Left lung (tissue), 10 donors: ENCODE measurements around the gene MPZ. TPM values are rescaled to one million over a fixed set of nuclear protein-coding genes. Genes with fewer than 3 reads are reported as not detected.
"Not testable (repeated sequence)": the region's sequence is repeated elsewhere in the genome, so short reads cannot be mapped to it uniquely, and the experiment has no call there.

Experiments used
- ATAC-seq: fragments of 200-7000 bp; cut with Tn5 transposase; one replicate; pipeline ENCODE4 v1.9.1; 2020; ENCODE audit warnings: moderate library complexity
- DNase-seq, 4 donors: peaks; one replicate each; pipeline ENCODE4 v3.0.0-alpha.2; 2013 to 2020
- H3K27ac ChIP-seq, 2 donors: fragments of 200-600 bp; sonication (generic) in 1 of 2; one replicate each; pipeline versions ENCODE4 v1.5.0 to v1.8.0; 2020 to 2021
- H3K27me3 ChIP-seq, 2 donors: fragments of 200-600 bp; sonication (generic) in 1 of 2; one replicate each; pipeline versions ENCODE4 v1.5.0 to v1.8.0; 2020 to 2021
- H3K36me3 ChIP-seq, 2 donors: fragments of 200-600 bp; sonication (generic) in 1 of 2; one replicate each; pipeline versions ENCODE4 v1.5.0 to v1.8.0; 2020 to 2021
- H3K4me1 ChIP-seq, 2 donors: fragments of 200-600 bp; one replicate each; pipeline ENCODE4 v1.8.0; 2021
- H3K4me3 ChIP-seq, 2 donors: fragments of 200-600 bp; sonication (generic) in 1 of 2; one replicate each; pipeline versions ENCODE4 v1.5.0 to v1.8.0; 2020 to 2021; ENCODE audit warnings: mild to moderate bottlenecking in 1 of 2
- H3K9me3 ChIP-seq, 2 donors: fragments of 200-600 bp; sonication (generic) in 1 of 2; one replicate each; pipeline versions ENCODE4 v1.5.0 to v1.8.0; 2020 to 2021
- intact Hi-C, 2 donors: fragments of 100-400 bp; cut with DNase I; formaldehyde crosslinking; loops; one replicate each; pipeline versions ENCODE4 v1.11.2 to v1.14.2; 2022
- polyA plus RNA-seq, 6 donors: library from polyadenylated mRNA; unstranded; fragments of 120-200 nt; gene quantifications; one replicate each; pipeline ENCODE4 v1.2.1, GENCODE V29; 2013; ENCODE audit not compliant: insufficient read length in 6 of 6
- total RNA-seq, 2 donors: library from RNA; stranded (reverse); fragmentation: NEBNext Ultra II Directional; extraction: Animal tissue kit (Norgen Biotek cat#: 25700); gene quantifications; one replicate each; pipeline ENCODE4 v1.2.1, GENCODE V29; 2021
- TF ChIP-seq, protein P1 (sequence below), 2 donors: fragments of 200-600 bp; sonication (generic) in 1 of 2; IDR thresholded peaks; one replicate each; pipeline versions ENCODE4 v1.5.0 to v1.8.0; 2021; ENCODE audit warnings: antibody characterized with exemption in 2 of 2
- donor health status: DM: no; HTN: yes; CAD: no.
- donor health status: DM: no; HTN: no; CAD: no.

Gene MPZ
- total and polyA plus RNA-seq, 8 donors, result 2.0 to 5.5 (median 2.7) TPM

DNA sequence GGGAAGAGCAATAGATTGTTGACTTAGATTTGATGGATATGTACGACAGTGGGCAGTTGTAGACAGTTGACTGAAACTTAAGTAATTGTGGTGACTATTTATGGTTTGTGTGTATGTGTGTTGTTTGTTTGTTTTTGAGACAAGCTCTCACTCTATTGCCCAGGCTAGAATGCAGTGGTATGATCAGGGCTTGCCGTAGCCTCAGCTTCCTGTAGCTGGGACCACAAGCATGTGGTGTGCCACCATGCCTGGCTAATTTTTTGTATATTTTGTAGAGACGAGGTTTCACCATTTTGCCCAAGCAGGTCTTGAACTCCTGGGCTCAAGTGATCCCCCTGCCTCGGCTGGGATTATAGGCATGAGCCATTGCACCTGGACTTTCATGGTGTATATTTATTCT is 14.3 kb upstream of the MPZ start:
- no peaks in the 10 kb centered on the region for H3K4me1 ChIP-seq
- DNase-seq (no peak), ATAC-seq (no peak)
- H3K9me3 ChIP-seq, result no peaks in the 10 kb centered on the region
- H3K36me3 ChIP-seq, result peaks cover 0 to 58% of the 10 kb centered on the region in 2 donors
- intact Hi-C loops, result no loop called here
- no peak overlapping the region for H3K4me3 ChIP-seq
- no peak overlapping the region for H3K27ac ChIP-seq
- TF ChIP-seq, protein P1, sequence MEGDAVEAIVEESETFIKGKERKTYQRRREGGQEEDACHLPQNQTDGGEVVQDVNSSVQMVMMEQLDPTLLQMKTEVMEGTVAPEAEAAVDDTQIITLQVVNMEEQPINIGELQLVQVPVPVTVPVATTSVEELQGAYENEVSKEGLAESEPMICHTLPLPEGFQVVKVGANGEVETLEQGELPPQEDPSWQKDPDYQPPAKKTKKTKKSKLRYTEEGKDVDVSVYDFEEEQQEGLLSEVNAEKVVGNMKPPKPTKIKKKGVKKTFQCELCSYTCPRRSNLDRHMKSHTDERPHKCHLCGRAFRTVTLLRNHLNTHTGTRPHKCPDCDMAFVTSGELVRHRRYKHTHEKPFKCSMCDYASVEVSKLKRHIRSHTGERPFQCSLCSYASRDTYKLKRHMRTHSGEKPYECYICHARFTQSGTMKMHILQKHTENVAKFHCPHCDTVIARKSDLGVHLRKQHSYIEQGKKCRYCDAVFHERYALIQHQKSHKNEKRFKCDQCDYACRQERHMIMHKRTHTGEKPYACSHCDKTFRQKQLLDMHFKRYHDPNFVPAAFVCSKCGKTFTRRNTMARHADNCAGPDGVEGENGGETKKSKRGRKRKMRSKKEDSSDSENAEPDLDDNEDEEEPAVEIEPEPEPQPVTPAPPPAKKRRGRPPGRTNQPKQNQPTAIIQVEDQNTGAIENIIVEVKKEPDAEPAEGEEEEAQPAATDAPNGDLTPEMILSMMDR (IDR thresholded peaks at IDR 0.05), result no peak
- H3K27me3 ChIP-seq, result no peaks in the 10 kb centered on the region

DNA sequence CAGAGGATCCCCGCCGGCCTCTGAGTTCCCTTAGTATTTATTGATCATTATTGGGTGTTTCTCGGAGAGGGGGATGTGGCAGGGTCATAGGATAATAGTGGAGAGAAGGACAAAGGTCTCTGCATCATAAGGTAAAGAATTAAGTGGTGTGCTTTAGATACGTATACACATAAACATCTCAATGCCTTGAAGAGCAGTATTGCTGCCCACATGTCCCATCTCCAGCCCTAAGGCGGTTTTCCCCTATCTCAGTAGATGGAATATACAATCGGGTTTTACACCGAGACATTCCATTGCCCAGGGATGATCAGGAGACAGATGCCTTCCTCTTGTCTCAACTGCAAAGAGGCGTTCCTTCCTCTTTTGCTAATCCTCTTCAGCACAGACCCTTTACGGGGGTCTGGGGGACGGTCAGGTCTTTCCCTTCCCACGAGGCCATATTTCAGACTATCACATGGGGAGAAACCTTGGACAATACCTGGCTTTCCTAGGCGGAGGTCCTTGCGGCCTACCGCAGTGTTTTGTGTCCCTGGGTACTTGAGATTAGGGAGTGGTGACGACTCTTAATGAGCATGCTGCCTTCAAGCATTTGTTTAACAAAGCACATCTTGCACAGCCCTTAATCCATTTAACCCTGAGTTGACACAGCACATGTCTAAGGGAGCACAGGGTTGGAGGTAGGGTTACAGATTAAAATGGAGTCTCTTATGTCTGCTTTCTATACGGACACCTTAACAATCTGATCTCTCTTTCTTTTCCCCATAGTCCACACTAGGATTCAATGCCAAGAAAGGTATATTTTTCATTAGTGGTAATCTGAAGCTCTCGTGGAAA is 6.3 kb upstream of the MPZ start:
- peaks cover 0 to 27% of the 10 kb centered on the region in 2 donors for H3K4me1 ChIP-seq
- intact Hi-C loops, H3K36me3 ChIP-seq, H3K27me3 ChIP-seq, H3K27ac ChIP-seq, H3K9me3 ChIP-seq, DNase-seq, H3K4me3 ChIP-seq, ATAC-seq: not testable (repeated sequence)

DNA sequence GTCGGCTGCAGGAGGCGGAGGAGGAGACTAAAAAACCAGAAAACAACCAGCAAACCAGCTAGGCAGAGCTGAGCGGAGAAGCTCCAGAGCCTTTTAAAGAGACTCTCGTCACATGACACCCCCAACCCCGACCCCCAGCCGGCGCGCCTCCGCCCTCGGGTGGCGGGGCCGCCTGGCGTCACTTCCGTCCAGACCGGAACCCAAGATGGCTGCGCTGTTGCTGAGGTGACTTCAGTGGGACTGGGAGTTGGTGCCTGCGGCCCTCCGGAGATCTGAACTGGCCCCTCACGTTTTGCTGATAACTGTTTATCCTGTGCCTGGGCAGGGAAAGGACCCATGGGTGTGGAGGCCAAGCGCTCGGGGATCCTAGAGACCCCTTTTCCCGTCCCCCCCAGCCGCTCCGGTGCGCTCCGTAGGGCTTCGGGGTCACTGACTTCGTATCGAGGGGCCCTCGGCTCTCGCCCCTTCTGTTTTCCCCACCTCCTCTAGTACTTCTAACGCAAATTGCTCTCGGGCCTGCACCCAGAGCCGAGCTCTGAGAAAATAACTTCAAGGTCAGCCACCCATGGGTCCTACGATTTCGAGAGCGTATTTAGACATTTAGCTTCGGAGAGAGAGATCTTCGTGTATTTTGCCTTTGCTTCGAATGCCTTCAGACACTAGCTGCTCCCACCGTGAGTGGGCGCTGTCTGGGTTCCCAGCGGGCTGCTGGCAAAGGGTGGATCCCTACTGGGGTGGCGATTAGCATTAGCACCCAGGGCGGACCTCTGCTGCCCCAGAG is 4.6 kb upstream of the MPZ start, which contains the start of gene SDHC:
TSS of gene SDHC (plus strand) at position 181 of the 781 bp plus-strand sequence. CDS start at position 206, 25 bp downstream.
- peak within 1 kb of the TSS; percentile 82 to 86 for H3K4me3 ChIP-seq
- peaks cover 0 to 8% of the 10 kb centered on the region in 2 donors for H3K36me3 ChIP-seq
- peak within 1 kb of the TSS; percentile 87 to 89 for H3K27ac ChIP-seq
- peaks cover 0 to 27% of the 10 kb centered on the region in 2 donors for H3K4me1 ChIP-seq
- H3K27me3 ChIP-seq, result no peaks in the 10 kb centered on the region
- intact Hi-C loops, result no loop called here
- DNase-seq, result peak; percentile 88 to 97 (median 94)
- ATAC-seq, result peak; percentile 100
- TF ChIP-seq, protein P1 (IDR thresholded peaks at IDR 0.05), result no peak
- no peaks in the 10 kb centered on the region for H3K9me3 ChIP-seq

DNA sequence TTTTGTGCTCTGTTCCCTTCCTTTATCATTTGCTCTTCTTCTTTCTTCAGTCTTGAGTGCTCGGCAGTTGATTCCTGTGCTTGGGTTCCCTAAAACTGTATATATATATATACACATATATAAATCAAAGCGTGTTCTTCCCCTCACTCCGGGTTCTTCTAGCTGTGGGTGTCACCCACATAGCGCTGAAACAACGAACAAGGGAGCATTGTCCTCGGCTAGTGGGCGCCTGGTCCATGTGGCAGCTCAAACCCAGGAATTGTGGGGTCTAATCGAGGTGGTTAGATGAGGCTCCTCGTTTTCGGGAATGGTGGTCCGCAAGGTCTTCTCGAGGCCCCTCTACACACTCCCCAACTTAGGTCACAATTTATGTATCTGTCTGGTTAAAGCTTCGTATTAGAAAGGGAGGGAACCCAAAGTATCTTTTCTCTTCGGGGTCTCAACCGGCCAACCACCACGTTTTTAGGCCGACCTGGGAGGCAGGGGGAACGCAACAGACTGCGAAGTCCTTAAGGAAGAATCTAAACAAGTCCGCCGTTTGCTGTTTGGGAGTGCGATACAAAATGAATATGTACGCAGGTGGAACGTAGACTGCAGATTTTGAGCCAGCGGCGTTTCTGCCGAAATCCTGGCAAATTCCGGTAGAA is 3.9 kb upstream of the MPZ start:
- peaks cover 0 to 27% of the 10 kb centered on the region in 2 donors for H3K4me1 ChIP-seq
- intact Hi-C loops, result no loop called here
- TF ChIP-seq, protein P1 (IDR thresholded peaks at IDR 0.05), result no peak
- H3K27ac ChIP-seq, result peak overlapping the region; percentile 87 to 89
- H3K4me3 ChIP-seq, result peak overlapping the region; percentile 82 to 86
- no peaks in the 10 kb centered on the region for H3K27me3 ChIP-seq
- ATAC-seq (no peak), DNase-seq (no peak)
- H3K36me3 ChIP-seq, result peaks cover 0 to 1% of the 10 kb centered on the region in 2 donors
- H3K9me3 ChIP-seq, result no peaks in the 10 kb centered on the region

DNA sequence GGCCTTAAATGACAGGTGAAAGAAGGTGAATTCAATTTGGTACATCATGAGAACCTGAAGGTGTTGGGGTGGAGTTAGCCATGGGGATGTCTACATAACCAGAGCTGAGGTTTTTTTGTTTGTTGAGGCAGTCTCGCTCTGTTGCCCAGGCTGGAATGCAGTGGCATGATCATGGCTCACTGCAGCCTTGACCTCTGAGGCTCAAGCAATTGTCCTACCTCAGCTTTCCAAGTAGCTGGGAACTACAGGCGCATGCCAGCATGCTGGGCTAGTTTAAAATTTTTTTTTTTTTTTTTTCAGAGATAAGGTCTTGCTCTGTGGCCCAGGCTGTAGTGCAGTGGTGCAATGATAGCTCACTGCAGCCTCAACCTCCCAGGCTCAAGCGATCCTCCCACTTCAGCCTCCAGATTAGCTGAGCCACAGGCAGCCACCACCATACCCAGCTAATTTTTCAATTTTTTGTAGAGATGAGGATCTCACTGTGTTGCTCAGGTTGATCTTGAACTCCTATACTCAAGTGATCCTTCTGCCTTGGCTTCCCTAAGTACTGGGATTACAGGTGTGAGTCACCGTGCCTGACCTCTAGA is 1.9 kb upstream of the MPZ start:
- Histone ChIP-seq H3K9me3 (no peaks in the 10 kb centered on the region), H3K36me3 (no peaks in the 10 kb centered on the region), H3K27me3 (no peaks in the 10 kb centered on the region), H3K27ac (no peak overlapping the region), H3K4me1 (peaks cover 0 to 37% of the 10 kb centered on the region in 2 donors), H3K4me3 (no peak overlapping the region)
- intact Hi-C loops, result no loop called here
- ATAC-seq (no peak), DNase-seq (no peak)
- TF ChIP-seq, protein P1 (IDR thresholded peaks at IDR 0.05), result no peak
